IPS-18a (cell line): Measurements from ENCODE around the gene ULBP3.

Experiments used
- H3K27ac ChIP-seq: one replicate; pipeline ENCODE4 v1.5.1; 2013; ENCODE audit warnings: low read length
- H3K27me3 ChIP-seq: one replicate; pipeline ENCODE4 v1.6.1; 2013; ENCODE audit warnings: mild to moderate bottlenecking, low read length; ENCODE audit not compliant: control insufficient read depth, insufficient read depth
- H3K36me3 ChIP-seq: one replicate; pipeline ENCODE4 v1.6.1; 2013; ENCODE audit warnings: low read depth, low read length; ENCODE audit not compliant: control insufficient read depth
- H3K4me1 ChIP-seq: one replicate; pipeline ENCODE4 v1.6.1; 2013; ENCODE audit warnings: low read depth, low read length; ENCODE audit not compliant: control insufficient read depth
- H3K4me3 ChIP-seq: one replicate; pipeline ENCODE4 v1.5.1; 2013; ENCODE audit warnings: low read length
- H3K9ac ChIP-seq: one replicate; pipeline ENCODE4 v1.6.1; 2013; ENCODE audit warnings: mild to moderate bottlenecking, low read length, moderate library complexity
- H3K9me3 ChIP-seq: one replicate; pipeline ENCODE4 v1.6.1; 2013; ENCODE audit warnings: low read depth, low read length; ENCODE audit not compliant: control insufficient read depth

Gene ULBP3

GRCh38 chr6:150037526-150038201, 31.3 kb downstream of the ULBP3 start:
- H3K27me3 ChIP-seq, result peaks cover 87% of the 10 kb centered on the region
- peak overlapping the region; percentile 48 for H3K4me3 ChIP-seq
- H3K36me3 ChIP-seq, result no peaks in the 10 kb centered on the region
- no peaks in the 10 kb centered on the region for H3K9me3 ChIP-seq
- H3K4me1 ChIP-seq, result no peaks in the 10 kb centered on the region
- no peak overlapping the region for H3K27ac ChIP-seq
- H3K9ac ChIP-seq, result no peak overlapping the region

GRCh38 chr6:150036081-150036480, 32.8 kb downstream of the ULBP3 start:
- Histone ChIP-seq H3K36me3 (no peaks in the 10 kb centered on the region), H3K4me3 (no peak overlapping the region), H3K4me1 (no peaks in the 10 kb centered on the region), H3K9me3 (no peaks in the 10 kb centered on the region), H3K27me3 (peaks cover 81% of the 10 kb centered on the region), H3K9ac (no peak overlapping the region), H3K27ac (no peak overlapping the region)

GRCh38 chr6:150033207-150033771, 35.6 kb downstream of the ULBP3 start:
- Histone ChIP-seq H3K4me1 (no peaks in the 10 kb centered on the region), H3K27ac (no peak overlapping the region), H3K9ac (no peak overlapping the region), H3K36me3 (no peaks in the 10 kb centered on the region), H3K4me3 (no peak overlapping the region), H3K9me3 (no peaks in the 10 kb centered on the region), H3K27me3 (peaks cover 53% of the 10 kb centered on the region)

DNA sequence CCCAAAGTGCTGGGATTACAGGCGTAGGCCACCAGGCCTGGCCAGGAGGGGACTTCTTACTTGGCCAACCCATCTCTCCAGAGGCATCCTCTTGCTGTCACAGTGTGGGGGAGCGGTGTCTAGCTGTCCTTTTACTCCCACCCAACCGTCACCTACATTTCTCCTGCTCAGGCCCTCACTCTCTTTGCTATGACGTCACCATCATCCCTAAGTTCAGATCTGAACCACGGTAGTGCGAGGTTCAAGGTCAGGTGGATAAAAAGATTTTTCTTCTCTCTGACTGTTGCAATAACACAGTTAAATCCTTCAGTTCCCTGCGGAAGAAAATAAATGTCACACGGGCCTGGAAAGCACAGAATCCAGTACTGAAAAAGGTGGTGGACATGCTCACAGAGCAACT, 36.3 kb downstream of the ULBP3 start:
- Histone ChIP-seq H3K4me3 (no peak overlapping the region), H3K4me1 (no peaks in the 10 kb centered on the region), H3K9me3 (no peaks in the 10 kb centered on the region), H3K27ac (no peak overlapping the region), H3K9ac (no peak overlapping the region), H3K36me3 (no peaks in the 10 kb centered on the region), H3K27me3 (peaks cover 46% of the 10 kb centered on the region)

- Histone ChIP-seq H3K27ac (no peak overlapping the region), H3K4me1 (no peaks in the 10 kb centered on the region), H3K9me3 (no peaks in the 10 kb centered on the region), H3K36me3 (no peaks in the 10 kb centered on the region), H3K27me3 (peaks cover 26% of the 10 kb centered on the region), H3K4me3 (no peak overlapping the region), H3K9ac (no peak overlapping the region)
These were observed 38.3 kb downstream of the ULBP3 start for GRCh38 chr6:150030611-150031010.

- no peaks in the 10 kb centered on the region for H3K36me3 ChIP-seq
- H3K27ac ChIP-seq, result no peak overlapping the region
- no peaks in the 10 kb centered on the region for H3K4me1 ChIP-seq
- H3K27me3 ChIP-seq, result peaks cover 17% of the 10 kb centered on the region
- H3K4me3 ChIP-seq, result no peak overlapping the region
- no peaks in the 10 kb centered on the region for H3K9me3 ChIP-seq
- H3K9ac ChIP-seq, result no peak overlapping the region
These were observed 39.2 kb downstream of the ULBP3 start for GRCh38 chr6:150029749-150030148.

DNA sequence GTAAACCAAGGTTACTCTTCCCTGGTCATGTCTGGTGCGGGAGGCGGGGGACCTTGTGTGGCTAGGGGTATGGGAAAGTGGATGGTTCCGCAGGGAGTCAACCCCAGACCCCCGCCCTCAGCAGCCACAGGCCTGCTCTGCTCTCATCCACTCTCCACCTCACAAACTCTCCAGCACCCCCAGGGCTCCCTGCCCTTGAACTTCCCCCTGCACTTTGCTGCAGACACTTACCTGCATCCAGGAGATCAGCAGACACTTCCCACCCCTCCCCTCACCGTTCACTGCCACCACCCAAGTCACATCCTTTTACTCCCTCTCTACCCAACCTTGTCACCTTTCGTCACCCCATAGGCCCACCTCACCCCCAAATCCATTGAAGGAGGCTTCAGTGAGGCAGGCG, 39.6 kb downstream of the ULBP3 start:
- no peak overlapping the region for H3K9ac ChIP-seq

DNA sequence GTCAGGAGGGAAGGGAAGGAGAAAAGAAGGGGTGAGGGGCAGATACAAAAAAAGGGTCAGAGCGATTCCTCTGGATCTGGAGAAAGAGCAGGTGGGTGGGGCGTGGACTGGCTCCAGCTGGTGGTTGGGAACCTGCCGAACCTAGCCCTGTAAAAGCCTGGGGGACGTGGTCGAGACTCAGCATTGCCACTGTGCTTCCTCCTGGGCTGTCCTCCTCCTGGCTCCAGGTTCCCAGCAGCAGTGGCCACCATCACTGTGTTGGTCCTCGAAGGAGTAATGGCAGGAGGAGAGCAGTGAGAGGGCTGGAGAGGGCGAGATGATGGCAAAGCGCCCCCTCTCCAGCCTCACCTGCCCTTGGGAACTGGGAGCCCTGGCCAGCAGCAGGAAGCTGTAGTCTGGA, 40.1 kb downstream of the ULBP3 start:
- Histone ChIP-seq H3K27ac (no peak overlapping the region), H3K36me3 (no peaks in the 10 kb centered on the region), H3K4me1 (no peaks in the 10 kb centered on the region), H3K9ac (no peak overlapping the region), H3K9me3 (no peaks in the 10 kb centered on the region), H3K4me3 (no peak overlapping the region), H3K27me3 (peaks cover 9% of the 10 kb centered on the region)

More for the DNA sequence above, 39.6 kb downstream of the ULBP3 start:
- Histone ChIP-seq H3K27ac (no peak overlapping the region), H3K27me3 (peaks cover 13% of the 10 kb centered on the region), H3K4me3 (no peak overlapping the region), H3K4me1 (no peaks in the 10 kb centered on the region), H3K36me3 (no peaks in the 10 kb centered on the region), H3K9me3 (no peaks in the 10 kb centered on the region)

DNA sequence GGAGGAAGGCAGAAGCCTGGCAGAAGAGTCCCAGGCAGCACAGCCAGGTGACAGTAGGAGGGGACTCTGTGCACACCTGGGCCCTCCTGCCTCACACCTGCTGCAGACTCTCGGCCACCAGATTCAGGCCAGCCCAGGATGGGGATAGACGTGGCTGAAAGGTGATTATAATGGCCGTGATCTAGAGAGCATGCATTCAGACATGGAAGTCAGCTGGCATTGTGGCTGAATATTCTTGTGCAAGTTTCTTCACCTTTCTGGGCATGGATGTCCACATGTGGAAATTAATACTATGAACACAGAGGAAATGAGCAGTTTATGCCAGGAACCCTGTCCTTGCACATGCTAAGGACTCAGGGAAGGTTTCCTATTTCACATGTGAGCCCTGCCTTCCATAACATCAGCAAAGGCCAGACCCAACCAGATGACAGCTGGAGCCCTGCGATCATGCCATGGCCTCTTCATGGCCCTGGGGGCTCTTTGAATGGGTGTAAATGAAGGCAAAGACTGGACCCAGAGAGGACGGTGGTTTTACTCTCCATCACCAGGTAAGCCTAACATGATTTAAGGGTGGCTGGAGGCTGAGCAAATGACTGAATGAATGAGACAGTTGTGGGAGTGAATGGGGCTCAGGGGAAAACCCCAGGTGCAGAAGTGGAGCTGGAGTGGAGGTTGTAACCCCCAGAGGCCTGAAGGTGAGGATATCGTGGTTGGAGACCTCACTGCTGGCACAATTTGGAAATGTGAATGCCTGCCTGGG, 40.9 kb downstream of the ULBP3 start:
- Histone ChIP-seq H3K27me3 (peaks cover under 1% of the 10 kb centered on the region), H3K9ac (no peak overlapping the region), H3K27ac (no peak overlapping the region), H3K9me3 (no peaks in the 10 kb centered on the region), H3K4me3 (no peak overlapping the region), H3K36me3 (no peaks in the 10 kb centered on the region), H3K4me1 (no peaks in the 10 kb centered on the region)

DNA sequence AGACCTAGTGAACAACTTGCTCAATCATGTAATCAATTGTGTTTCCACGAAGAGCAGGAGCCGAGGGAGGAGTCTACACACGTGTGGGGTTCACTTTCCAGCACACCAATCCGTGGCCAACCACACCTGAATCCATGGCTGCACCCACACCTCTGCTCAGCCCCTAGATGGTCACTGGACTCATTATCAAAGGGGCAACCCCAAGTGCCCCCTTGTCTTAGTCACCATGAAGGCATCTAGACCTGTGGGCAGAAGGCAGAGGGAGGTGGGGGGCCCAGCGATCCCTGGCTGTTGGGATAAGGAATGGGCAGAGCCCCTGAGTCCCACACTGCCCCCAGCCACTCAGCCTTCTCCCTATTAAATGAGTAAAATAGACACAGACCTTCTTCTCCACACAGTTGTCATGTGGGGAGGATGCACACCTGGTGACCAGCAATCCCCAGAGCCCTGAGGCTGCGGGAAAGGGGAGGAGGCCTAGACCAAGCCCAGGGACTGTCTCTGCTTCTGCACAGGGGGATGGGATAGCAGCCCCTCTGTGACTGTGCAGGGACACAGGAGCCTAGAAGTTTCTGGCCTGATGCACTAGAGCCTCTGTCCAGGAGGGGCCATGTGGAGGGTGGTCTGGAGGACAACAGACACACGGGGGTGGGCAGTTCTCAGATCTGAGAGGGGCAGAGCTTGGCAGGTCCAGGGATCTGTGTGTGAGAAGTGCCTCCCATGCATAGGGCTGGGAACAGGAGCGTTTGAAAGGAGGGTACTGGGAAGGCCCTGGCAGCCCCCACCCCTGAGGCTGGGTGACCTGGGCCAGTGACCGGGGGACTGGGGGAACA, 41.7 kb downstream of the ULBP3 start:
- Histone ChIP-seq H3K4me3 (no peak overlapping the region), H3K27me3 (no peaks in the 10 kb centered on the region)

GRCh38 chr6:150025201-150025917, 43.6 kb downstream of the ULBP3 start, which contains the start of gene RAET1L:
TSS of gene RAET1L (minus strand) at chr6:150025532. CDS start at chr6:150025471, 61 bp downstream.
- no peak within 1 kb of the TSS for H3K9ac ChIP-seq
- H3K4me1 ChIP-seq, result no peaks in the 10 kb centered on the region
- H3K27me3 ChIP-seq, result no peaks in the 10 kb centered on the region
- H3K36me3 ChIP-seq, result no peaks in the 10 kb centered on the region
- H3K9me3 ChIP-seq, result no peaks in the 10 kb centered on the region
- H3K4me3 ChIP-seq, result no peak within 1 kb of the TSS
- H3K27ac ChIP-seq, result no peak within 1 kb of the TSS

More for the DNA sequence above, 41.7 kb downstream of the ULBP3 start:
- Histone ChIP-seq H3K36me3 (no peaks in the 10 kb centered on the region), H3K4me1 (no peaks in the 10 kb centered on the region), H3K9ac (no peak overlapping the region), H3K9me3 (no peaks in the 10 kb centered on the region), H3K27ac (no peak overlapping the region)
